Measurements from ENCODE around the gene FRYL.

GRCh38 chr4:48753159-48753558, 26.9 kb downstream of the FRYL start:
- TF ChIP-seq CTCF (IDR thresholded peaks at IDR 0.05 in 4 of 5, conservative IDR thresholded peaks at IDR 0.05 in 1 of 5) (no peak), POLR2A (IDR thresholded peaks at IDR 0.05) (no peak)
